Lower lobe of right lung (tissue), 2 donors: ENCODE data around the gene GDAP2. TPM values are rescaled to one million over a fixed set of nuclear protein-coding genes. Genes with fewer than 3 reads are reported as not detected.
"Not testable (repeated sequence)": the region's sequence is repeated elsewhere in the genome, so short reads cannot be mapped to it uniquely, and the experiment has no call there.

Experiments used
- ATAC-seq, 2 donors: fragments of 200-7000 bp; cut with Tn5 transposase; one replicate each; pipeline ENCODE4 v1.9.1; 2020 to 2022; ENCODE audit warnings: mild to moderate bottlenecking in 2 of 2, moderate library complexity in 2 of 2
- DNase-seq: peaks from one replicate; pipeline ENCODE4 v3.0.0-alpha.2; 2020
- H3K27ac ChIP-seq: fragments of 200-600 bp; one replicate; pipeline ENCODE4 v1.8.0; 2022
- H3K27me3 ChIP-seq: fragments of 200-600 bp; one replicate; pipeline ENCODE4 v1.8.0; 2022; ENCODE audit warnings: low read depth
- H3K36me3 ChIP-seq: fragments of 200-600 bp; one replicate; pipeline ENCODE4 v1.8.0; 2022; ENCODE audit warnings: mild to moderate bottlenecking
- H3K4me1 ChIP-seq: fragments of 200-600 bp; one replicate; pipeline ENCODE4 v1.8.0; 2022
- H3K4me3 ChIP-seq: fragments of 200-600 bp; one replicate; pipeline ENCODE4 v1.8.0; 2022; ENCODE audit warnings: mild to moderate bottlenecking
- H3K9me3 ChIP-seq: fragments of 200-600 bp; one replicate; pipeline ENCODE4 v1.8.0; 2022
- intact Hi-C: fragments of 100-400 bp; cut with DNase I; formaldehyde crosslinking; loops from one replicate; pipeline ENCODE4 v1.11.0; 2022
- total RNA-seq: library from RNA; stranded (reverse); fragmentation: NEBNext Ultra II Directional; extraction: Animal tissue kit (Norgen Biotek cat#: 25700); gene quantifications from one replicate; pipeline ENCODE4 v1.2.1, GENCODE V29; 2021
- TF ChIP-seq, protein P1 (sequence below): fragments of 200-600 bp; IDR thresholded peaks from one replicate; pipeline ENCODE4 v1.8.0; 2022; ENCODE audit warnings: antibody characterized with exemption, mild to moderate bottlenecking
- donor health status: DM: no; HTN: yes; CAD: no; lungs with severe emphysema.

The GDAP2 gene
- total RNA-seq, 1 donor from 2014 or later = 34.1 TPM

DNA sequence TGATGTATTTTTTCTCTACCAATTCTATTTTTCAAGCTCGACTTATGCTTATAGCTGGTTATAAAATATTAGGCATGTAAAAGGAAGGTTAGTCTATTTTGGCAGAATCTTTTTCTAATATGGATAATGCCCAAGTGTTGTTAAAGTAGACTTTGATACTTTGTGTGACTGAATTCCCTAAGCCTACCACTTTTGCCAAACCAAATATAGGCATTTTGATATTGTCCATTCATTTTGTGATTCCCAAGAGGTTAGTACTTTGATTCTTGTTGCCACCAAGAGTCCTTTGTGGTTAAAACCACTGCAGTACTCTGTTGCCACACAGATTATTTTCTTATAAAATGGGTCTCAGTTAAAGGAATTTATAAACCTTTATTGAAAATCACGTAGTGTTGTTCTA lies 4.3 kb upstream of the GDAP2 start:
- Histone ChIP-seq H3K27me3 (no peaks in the 10 kb centered on the region), H3K27ac (no peak overlapping the region), H3K36me3 (peaks cover 47% of the 10 kb centered on the region), H3K9me3 (no peaks in the 10 kb centered on the region), H3K4me3 (no peak overlapping the region), H3K4me1 (peaks cover 18% of the 10 kb centered on the region)
- DNase-seq (no peak), ATAC-seq (no peak)
- intact Hi-C loops = no loop called here
- TF ChIP-seq, protein P1, sequence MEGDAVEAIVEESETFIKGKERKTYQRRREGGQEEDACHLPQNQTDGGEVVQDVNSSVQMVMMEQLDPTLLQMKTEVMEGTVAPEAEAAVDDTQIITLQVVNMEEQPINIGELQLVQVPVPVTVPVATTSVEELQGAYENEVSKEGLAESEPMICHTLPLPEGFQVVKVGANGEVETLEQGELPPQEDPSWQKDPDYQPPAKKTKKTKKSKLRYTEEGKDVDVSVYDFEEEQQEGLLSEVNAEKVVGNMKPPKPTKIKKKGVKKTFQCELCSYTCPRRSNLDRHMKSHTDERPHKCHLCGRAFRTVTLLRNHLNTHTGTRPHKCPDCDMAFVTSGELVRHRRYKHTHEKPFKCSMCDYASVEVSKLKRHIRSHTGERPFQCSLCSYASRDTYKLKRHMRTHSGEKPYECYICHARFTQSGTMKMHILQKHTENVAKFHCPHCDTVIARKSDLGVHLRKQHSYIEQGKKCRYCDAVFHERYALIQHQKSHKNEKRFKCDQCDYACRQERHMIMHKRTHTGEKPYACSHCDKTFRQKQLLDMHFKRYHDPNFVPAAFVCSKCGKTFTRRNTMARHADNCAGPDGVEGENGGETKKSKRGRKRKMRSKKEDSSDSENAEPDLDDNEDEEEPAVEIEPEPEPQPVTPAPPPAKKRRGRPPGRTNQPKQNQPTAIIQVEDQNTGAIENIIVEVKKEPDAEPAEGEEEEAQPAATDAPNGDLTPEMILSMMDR = no peak

DNA sequence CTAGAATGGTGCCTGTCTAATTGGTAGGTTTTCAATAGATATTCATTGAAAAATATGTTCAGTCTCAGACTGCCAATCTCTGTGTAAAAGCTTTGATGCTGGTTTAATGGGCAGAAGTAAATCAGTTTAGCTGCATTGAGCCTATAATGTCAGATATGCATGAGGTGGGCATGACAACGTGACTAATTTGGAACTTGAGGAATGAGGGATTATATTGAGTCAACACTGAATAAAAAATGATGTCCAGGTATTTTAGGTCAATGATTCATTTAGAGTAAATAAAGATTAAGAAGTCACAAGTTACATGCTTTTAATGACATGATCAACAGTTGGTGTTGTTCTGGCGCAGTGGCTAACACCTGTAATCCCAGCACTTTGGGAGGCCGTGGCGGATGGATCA lies 3.2 kb upstream of the GDAP2 start:
- no peaks in the 10 kb centered on the region for H3K9me3 ChIP-seq
- intact Hi-C loops = no loop called here
- no peak overlapping the region for H3K4me3 ChIP-seq
- TF ChIP-seq, protein P1 = no peak
- no peak overlapping the region for H3K27ac ChIP-seq
- no peaks in the 10 kb centered on the region for H3K27me3 ChIP-seq
- H3K4me1 ChIP-seq = peaks cover 29% of the 10 kb centered on the region
- H3K36me3 ChIP-seq = peaks cover 35% of the 10 kb centered on the region
- DNase-seq (no peak), ATAC-seq (no peak)

DNA sequence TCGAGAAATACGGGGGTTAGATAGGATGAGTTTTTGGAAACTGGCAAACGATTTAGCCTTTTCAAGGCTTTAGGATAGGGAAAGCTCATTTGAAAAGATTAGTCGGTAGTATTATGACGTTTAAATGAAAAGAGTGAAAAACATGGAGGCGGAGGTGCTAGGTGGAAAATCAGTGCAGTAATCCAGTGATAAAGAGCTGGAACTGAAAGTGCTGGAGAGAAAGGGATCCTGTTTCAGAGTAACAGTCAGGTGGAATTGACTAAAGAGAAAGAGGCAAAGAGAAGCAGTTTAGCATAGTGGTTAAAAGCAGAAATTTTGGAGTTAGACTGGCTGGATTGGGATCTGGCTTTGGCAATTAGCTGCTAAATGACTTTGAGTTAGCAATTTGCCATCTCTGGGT lies 1.1 kb upstream of the GDAP2 start:
- H3K27ac ChIP-seq = peak overlapping the region; percentile 92

DNA sequence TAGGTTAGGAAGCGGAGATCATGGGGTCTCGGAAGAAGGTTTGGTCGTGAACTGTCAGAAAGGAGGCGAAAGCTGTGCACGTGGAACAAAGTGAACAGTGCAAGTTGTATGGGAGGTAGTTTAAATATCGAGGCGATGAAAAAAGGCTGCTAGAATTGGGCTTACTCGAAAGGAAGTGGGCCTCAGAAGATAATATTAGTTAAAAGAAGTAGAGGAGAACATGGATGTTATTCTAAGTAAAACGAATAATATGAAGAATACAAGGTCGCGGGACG lies 689 bp upstream of the GDAP2 start:
- Histone ChIP-seq H3K4me1 (peaks cover 39% of the 10 kb centered on the region), H3K4me3 (peak overlapping the region; percentile 84), H3K27me3 (no peaks in the 10 kb centered on the region), H3K27ac (peak overlapping the region; percentile 92), H3K36me3 (peaks cover 12% of the 10 kb centered on the region), H3K9me3 (no peaks in the 10 kb centered on the region)
- intact Hi-C loops = no loop called here
- TF ChIP-seq, protein P1 = no peak
- ATAC-seq = no peak
- DNase-seq = no peak

More for the DNA sequence above, 1.1 kb upstream of the GDAP2 start:
- Histone ChIP-seq H3K9me3 (no peaks in the 10 kb centered on the region), H3K36me3 (peaks cover 16% of the 10 kb centered on the region), H3K27me3 (no peaks in the 10 kb centered on the region), H3K4me1 (peaks cover 39% of the 10 kb centered on the region), H3K4me3 (peak overlapping the region; percentile 84)
- TF ChIP-seq, protein P1 = no peak
- intact Hi-C loops = no loop called here
- DNase-seq = no peak
- ATAC-seq = no peak

DNA sequence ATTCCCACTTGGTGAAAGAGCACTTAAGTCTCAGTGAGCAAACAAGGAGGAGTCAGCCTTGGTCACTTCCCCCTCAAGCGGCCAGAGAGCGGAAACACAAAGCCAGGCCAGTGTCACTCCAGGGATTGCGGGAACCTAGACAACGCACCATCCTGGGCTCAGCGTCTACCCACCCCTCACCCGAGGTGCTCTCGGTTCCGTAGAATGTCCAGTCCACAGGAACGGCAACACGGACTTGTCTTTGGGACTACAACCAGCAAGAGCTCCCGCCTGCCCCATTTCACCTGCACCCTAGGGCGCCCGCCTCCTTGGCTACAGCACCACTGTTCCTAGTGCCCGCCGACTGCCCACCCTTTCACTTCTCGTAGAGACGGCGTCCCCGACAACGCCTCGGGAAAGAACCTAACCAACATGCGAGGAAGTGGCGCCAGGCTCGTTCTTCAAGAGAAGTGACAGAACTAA lies 509 bp downstream of the GDAP2 start:
- Histone ChIP-seq H3K4me3 (peak overlapping the region; percentile 84), H3K27me3 (no peaks in the 10 kb centered on the region), H3K36me3 (no peaks in the 10 kb centered on the region), H3K4me1 (peaks cover 39% of the 10 kb centered on the region), H3K27ac (peak overlapping the region; percentile 92), H3K9me3 (no peaks in the 10 kb centered on the region)
- DNase-seq (peak; percentile 78), ATAC-seq (peak; percentile 93 to 94)
- TF ChIP-seq, protein P1 = no peak
- intact Hi-C loops = no loop called here

DNA sequence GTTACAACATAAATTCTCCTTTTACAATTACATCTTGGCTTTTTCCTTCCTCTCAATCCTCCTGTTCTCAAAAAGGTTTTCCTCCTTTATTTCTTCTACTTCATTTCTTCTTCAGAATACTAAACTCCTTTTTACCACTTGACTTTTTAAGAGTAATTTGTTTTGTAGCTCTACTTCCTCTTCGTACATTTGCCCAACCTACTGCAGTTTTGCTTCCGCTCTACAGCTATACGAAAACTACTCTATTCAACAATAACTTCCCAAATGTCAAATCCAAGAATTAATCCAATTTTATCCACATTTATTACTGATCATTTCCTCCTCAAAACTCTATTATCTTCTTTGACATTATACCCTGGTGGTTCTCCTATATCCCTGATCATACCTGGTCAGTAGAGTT lies 3.4 kb downstream of the GDAP2 start:
- ATAC-seq (no peak), DNase-seq (no peak)
- H3K36me3 ChIP-seq = no peaks in the 10 kb centered on the region
- H3K27me3 ChIP-seq = no peaks in the 10 kb centered on the region
- H3K4me3 ChIP-seq = no peak overlapping the region
- TF ChIP-seq, protein P1 = no peak
- no peak overlapping the region for H3K27ac ChIP-seq
- intact Hi-C loops = no loop called here
- peaks cover 31% of the 10 kb centered on the region for H3K4me1 ChIP-seq
- no peaks in the 10 kb centered on the region for H3K9me3 ChIP-seq

DNA sequence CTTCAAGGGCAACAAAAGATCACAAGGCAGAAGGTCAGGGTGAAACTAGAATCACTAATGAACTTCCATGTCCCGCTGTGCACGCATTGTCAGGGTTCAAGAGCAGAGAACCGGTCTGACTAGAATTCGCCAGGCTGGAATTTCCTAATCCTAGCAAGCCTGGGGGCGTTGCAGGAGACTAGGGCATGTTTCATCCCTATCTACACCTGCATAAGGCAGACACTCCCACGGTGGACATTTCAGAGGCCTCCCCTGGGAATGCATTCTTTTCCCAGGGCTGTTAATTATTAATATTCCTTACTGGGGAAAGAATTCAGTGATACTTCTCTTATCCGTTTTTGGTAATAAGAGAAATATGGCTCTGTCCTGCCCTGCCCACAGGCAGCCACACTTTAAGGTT lies 6.7 kb downstream of the GDAP2 start:
- H3K27ac ChIP-seq, H3K27me3 ChIP-seq, ATAC-seq, intact Hi-C loops, H3K4me3 ChIP-seq, H3K9me3 ChIP-seq, DNase-seq: not testable (repeated sequence)
- H3K4me1 ChIP-seq = peaks cover 11% of the 10 kb centered on the region
- peaks cover 25% of the 10 kb centered on the region for H3K36me3 ChIP-seq
